ENCODE measurements around the gene INTU. TPM values are rescaled to one million over a fixed set of nuclear protein-coding genes. Genes with fewer than 3 reads are reported as not detected.

Gene INTU
- polyA plus RNA-seq, 3 donors, result 0.17 to 0.26 TPM; not detected in 1

DNA sequence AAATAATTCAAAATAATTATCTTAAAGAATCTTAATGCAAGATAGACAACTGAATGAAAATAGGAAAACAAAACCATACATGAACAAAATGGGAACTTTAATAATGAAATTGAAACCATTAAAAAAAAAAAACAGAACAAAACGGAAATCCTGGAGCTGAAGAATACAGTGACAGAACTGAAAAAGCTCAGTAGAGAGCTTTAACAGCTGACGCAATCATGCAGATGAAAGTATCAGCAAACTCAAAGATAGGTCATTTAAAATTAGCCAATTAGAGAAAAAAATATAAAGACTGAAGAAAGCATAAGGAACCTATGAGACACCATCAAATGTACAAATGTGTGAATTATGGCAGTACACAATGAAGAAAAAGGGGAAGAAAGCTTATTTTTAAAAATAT, 116.2 kb downstream of the INTU start:
- Histone ChIP-seq H3K4me3 (replicated peaks in 1 of 3; ENCODE audit: low read depth in 2 of 3, low read length in 3 of 3) (no peak overlapping the region), H3K27ac (ENCODE audit: low read depth in 1 of 2, low read length in 2 of 2) (no peak overlapping the region), H3K79me2 (ENCODE audit: insufficient read depth, low read length) (no peaks in the 10 kb centered on the region), H3K9me3 (replicated peaks in 1 of 2; ENCODE audit: control insufficient read depth in 1 of 2, insufficient read depth in 1 of 2, low read length in 2 of 2) (peaks cover 14 to 20% of the 10 kb centered on the region in 2 donors), H3K27me3 (ENCODE audit: control insufficient read depth in 2 of 2, insufficient read depth in 2 of 2, low read length in 2 of 2) (no peaks in the 10 kb centered on the region), H3K36me3 (replicated peaks in 1 of 2; ENCODE audit: control insufficient read depth in 1 of 2, insufficient read depth in 2 of 2, low read length in 2 of 2) (no peaks in the 10 kb centered on the region), H3K4me2 (replicated peaks; ENCODE audit: extremely low read depth, low read length, poor library complexity, severe bottlenecking) (no peak overlapping the region), H4K20me1 (ENCODE audit: insufficient read depth, low read length) (no peaks in the 10 kb centered on the region), H2AFZ (ENCODE audit: insufficient read depth, low read depth, low read length, poor library complexity, severe bottlenecking) (no peak overlapping the region), H3K4me1 (ENCODE audit: control insufficient read depth in 1 of 2, insufficient read depth in 2 of 2, low read length in 2 of 2) (no peaks in the 10 kb centered on the region), H3K9ac (ENCODE audit: insufficient read depth, low read length, poor library complexity, severe bottlenecking) (no peak overlapping the region)
- no CpG with 5 or more reads among the region's 2 CpGs for WGBS (ENCODE audit: insufficient coverage)
- H3K36me3 Mint-ChIP-seq, result no peaks in the 10 kb centered on the region
- H3K27ac Mint-ChIP-seq, result no peak overlapping the region
- no peaks in the 10 kb centered on the region for H3K4me1 Mint-ChIP-seq
- H3K4me3 Mint-ChIP-seq, result no peak overlapping the region
- TF ChIP-seq, protein P1, sequence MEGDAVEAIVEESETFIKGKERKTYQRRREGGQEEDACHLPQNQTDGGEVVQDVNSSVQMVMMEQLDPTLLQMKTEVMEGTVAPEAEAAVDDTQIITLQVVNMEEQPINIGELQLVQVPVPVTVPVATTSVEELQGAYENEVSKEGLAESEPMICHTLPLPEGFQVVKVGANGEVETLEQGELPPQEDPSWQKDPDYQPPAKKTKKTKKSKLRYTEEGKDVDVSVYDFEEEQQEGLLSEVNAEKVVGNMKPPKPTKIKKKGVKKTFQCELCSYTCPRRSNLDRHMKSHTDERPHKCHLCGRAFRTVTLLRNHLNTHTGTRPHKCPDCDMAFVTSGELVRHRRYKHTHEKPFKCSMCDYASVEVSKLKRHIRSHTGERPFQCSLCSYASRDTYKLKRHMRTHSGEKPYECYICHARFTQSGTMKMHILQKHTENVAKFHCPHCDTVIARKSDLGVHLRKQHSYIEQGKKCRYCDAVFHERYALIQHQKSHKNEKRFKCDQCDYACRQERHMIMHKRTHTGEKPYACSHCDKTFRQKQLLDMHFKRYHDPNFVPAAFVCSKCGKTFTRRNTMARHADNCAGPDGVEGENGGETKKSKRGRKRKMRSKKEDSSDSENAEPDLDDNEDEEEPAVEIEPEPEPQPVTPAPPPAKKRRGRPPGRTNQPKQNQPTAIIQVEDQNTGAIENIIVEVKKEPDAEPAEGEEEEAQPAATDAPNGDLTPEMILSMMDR (IDR thresholded peaks at IDR 0.05), result no peak
- H3K9me3 Mint-ChIP-seq, result peaks cover 17 to 27% (median 21%) of the 10 kb centered on the region in 7 donors
- DNase-seq, result no peak
- H3K27me3 Mint-ChIP-seq (ENCODE audit: low read depth in 3 of 3), result peaks cover 0 to 3% (median 2%) of the 10 kb centered on the region in 3 donors
- intact Hi-C loops (cut with micrococcal nuclease), result no loop called here

DNA sequence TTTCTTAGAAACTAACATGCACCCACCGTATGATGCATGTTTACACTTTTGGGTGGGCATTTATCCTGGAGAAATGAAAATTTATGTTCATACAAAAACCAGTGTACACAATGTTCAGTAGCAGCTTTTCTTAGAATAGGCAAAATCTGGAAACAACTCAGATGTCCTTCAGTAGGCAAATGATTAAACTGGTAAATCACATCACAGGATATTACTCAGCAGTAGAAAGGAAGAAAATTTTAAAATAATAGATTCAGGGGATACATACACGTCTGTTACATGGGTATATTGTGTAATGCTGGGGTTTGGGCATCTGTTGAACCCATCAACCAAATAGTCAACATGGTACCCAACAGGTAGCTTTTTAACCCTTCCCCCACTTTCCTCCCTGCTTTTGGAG, 124.1 kb downstream of the INTU start:
- no peaks in the 10 kb centered on the region for H3K4me1 Mint-ChIP-seq
- H3K4me3 Mint-ChIP-seq, result no peak overlapping the region
- Histone ChIP-seq H3K27me3 (ENCODE audit: control insufficient read depth in 2 of 2, insufficient read depth in 2 of 2, low read length in 2 of 2) (no peaks in the 10 kb centered on the region), H3K9ac (ENCODE audit: insufficient read depth, low read length, poor library complexity, severe bottlenecking) (no peak overlapping the region), H3K9me3 (replicated peaks in 1 of 2; ENCODE audit: control insufficient read depth in 1 of 2, insufficient read depth in 1 of 2, low read length in 2 of 2) (no peaks in the 10 kb centered on the region), H3K4me3 (replicated peaks in 1 of 3; ENCODE audit: low read depth in 2 of 3, low read length in 3 of 3) (no peak overlapping the region), H3K4me2 (replicated peaks; ENCODE audit: extremely low read depth, low read length, poor library complexity, severe bottlenecking) (no peak overlapping the region), H3K36me3 (replicated peaks in 1 of 2; ENCODE audit: control insufficient read depth in 1 of 2, insufficient read depth in 2 of 2, low read length in 2 of 2) (no peaks in the 10 kb centered on the region), H3K4me1 (ENCODE audit: control insufficient read depth in 1 of 2, insufficient read depth in 2 of 2, low read length in 2 of 2) (no peaks in the 10 kb centered on the region), H4K20me1 (ENCODE audit: insufficient read depth, low read length) (no peaks in the 10 kb centered on the region), H3K79me2 (ENCODE audit: insufficient read depth, low read length) (no peaks in the 10 kb centered on the region), H2AFZ (ENCODE audit: insufficient read depth, low read depth, low read length, poor library complexity, severe bottlenecking) (no peak overlapping the region), H3K27ac (ENCODE audit: low read depth in 1 of 2, low read length in 2 of 2) (no peak overlapping the region)
- H3K27ac Mint-ChIP-seq, result no peak overlapping the region
- DNase-seq, result no peak
- no peaks in the 10 kb centered on the region for H3K36me3 Mint-ChIP-seq
- H3K9me3 Mint-ChIP-seq, result peaks cover 2 to 17% (median 7%) of the 10 kb centered on the region in 7 donors
- TF ChIP-seq, protein P1 (IDR thresholded peaks at IDR 0.05), result no peak
- no peaks in the 10 kb centered on the region for H3K27me3 Mint-ChIP-seq (ENCODE audit: low read depth in 3 of 3)
- no CpG with 5 or more reads among the region's 2 CpGs for WGBS (ENCODE audit: insufficient coverage)
- intact Hi-C loops (cut with micrococcal nuclease), result no loop called here
